GM19035 (cell line): Measurements from ENCODE around the gene FBXL17.

Source experiments
- ATAC-seq: cut with Tn5 transposase; IDR thresholded peaks from one replicate; pipeline ENCODE4 v1.9.1; 2021; ENCODE audit not compliant: unreplicated experiment

The FBXL17 gene

DNA sequence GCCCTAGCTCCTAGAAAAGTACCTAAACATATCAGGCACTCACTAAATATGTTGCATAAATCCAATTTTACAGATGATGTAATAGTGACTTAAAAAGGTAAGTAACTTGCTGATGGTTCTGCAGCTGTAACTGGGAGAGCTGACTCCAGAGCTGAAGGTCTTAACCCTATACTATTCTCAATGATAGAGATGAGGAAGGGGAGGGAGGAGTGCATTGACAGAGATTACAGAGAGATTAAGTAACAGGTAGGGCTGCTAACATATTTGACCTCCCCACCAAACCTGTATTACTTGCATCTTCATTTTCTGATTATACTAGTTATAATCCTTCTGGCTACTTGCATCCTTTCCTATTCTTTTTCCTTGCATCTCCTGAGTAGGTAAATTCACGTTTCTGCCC is 455.8 kb downstream of the FBXL17 start:
- ATAC-seq: no peak

DNA sequence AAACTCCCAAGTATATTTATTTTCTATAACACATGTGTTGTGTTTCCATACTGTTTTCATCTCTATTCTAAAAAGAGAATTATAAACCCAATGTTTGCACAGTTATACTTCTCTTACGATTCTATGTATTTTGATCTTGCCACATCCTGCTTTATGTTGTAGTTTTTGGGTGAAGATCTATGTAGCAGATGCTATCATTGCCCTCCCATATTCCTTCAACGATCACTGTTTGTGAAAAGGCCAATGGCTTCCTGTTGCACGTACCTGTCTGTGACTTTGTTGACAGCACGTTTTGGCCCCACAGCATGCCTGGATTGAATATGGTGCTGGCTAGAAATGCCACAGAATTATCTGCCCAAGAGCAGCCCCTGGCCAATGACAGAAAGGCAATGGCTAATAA is 456.7 kb downstream of the FBXL17 start:
- no peak for ATAC-seq

GRCh38 chr5:107919969-107920368 is 461.9 kb downstream of the FBXL17 start:
- no peak for ATAC-seq

DNA sequence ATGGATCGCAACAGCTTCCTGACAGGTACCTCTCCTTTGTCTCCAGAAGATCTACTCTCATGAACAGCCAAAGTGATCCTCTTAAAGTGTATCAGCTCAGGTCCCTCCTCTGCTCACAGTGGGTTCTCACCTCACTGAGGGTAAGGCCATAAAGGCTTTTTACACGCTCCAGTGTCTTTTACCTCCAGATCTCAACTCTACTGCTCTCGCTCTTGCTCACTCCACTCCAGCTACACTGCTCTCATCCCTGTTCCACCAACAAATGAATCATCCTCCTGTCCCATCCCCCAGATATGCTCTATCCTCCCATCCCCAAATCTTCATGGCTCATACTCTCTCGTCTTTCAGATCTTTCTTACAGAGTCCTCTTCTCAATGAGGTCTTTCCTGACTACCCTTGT is 462.5 kb downstream of the FBXL17 start:
- ATAC-seq: no peak

DNA sequence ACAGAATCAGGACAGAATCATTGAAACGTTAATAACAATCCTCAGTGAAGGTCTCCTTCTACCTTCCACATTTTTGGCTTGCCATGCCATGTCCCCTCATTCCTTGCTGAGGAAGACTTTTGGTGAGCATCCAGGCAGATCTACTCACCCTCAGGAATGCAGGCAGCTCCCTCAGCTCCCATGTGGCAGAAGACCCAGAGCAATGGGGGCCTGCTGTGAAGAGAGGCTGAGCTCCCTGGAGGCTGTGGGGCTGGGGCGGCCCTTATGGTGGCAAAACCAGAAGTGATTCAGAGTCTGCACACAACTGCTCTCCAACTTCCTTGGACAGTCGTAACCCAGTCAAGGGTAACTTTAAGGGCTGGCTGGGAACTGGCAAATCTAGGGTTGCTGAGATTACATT is 463.9 kb downstream of the FBXL17 start:
- no peak for ATAC-seq

DNA sequence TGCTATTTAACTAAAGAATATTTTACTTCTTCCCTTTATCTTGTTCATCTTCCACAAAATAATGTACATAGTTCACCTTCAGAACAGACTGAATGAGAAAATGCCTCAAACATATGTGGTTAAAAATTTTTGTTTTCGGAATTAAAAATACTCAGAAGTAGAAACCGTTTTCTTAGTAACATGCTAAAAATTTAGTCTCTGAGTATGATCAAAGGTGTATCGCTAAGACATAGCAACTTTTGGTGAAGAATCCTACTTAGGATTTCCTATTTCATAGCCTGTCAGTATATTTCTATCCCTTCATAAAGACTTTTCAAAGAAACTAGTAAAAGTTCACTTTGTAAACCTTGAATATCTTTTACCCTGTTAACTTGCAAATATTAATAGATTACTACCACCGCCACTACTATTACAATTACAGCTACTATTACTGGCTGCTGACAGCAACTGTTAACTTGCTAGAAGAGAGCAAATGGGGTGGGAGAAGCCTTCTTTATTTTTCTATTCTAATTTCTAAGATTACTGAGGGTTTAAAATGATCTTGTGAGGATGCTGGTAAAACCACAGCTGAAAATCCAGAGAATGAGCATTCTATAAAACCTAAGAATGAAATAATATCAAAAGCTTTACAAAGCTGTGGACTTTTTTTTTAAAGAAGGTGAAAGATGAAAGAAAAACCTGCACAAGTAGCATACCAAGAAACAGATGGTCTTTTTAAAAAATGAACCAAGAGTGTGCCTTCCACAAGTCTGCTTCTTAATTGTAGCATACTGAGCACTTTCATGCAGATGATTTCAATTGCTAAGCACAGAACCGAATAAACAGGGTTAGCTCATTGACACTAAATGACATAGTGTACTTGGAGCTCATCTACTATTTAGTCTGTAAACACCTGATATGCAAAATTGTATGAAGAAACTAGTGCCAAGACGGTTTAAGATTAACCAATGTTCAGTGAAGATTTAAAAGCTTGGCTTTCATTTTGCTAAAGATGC is 464.9 kb downstream of the FBXL17 start:
- ATAC-seq: no peak

- no peak for ATAC-seq
These were observed 466.6 kb downstream of the FBXL17 start for GRCh38 chr5:107915176-107915812.

DNA sequence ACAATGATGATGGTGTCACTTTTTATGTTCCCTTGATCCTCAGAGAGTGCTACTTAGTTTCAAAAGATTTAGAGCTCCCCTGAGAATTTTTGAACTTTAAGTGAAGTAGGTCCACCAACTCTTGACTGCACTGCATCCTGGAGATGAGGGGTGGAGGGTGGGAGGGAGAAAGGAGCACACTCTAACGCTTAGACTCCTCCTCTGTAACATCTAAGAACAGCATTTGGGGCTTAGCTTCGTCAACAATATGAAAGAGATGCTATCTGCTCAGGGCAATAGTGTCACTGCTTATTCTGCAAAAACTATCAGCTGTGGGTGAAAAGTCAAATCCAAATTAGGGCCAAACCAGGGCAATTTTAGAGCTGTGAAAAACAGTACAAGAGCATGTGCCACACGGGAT is 468.4 kb downstream of the FBXL17 start:
- no peak for ATAC-seq

GRCh38 chr5:107900721-107901120 is 481.2 kb downstream of the FBXL17 start:
- ATAC-seq: no peak

DNA sequence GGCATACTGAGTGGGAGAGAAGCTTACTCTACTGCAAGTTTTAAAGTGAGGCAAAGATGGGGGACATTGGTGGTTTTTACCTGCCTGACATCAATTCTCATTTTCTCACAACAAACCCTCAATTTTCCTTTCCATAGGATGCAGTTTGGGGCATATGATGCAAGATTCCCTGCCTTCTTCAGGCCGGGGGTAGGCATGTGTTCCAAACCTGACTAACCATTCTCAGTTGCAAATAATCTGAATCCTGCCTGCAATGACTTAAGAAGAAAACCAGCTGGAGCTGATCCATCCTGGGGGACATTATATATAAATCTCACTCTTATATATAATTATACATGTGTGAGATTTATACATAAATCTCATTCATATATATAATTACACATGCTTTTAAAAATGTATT is 487.5 kb downstream of the FBXL17 start:
- no peak for ATAC-seq

- ATAC-seq: no peak
These were observed 488.3 kb downstream of the FBXL17 start for GRCh38 chr5:107893642-107894041.

DNA sequence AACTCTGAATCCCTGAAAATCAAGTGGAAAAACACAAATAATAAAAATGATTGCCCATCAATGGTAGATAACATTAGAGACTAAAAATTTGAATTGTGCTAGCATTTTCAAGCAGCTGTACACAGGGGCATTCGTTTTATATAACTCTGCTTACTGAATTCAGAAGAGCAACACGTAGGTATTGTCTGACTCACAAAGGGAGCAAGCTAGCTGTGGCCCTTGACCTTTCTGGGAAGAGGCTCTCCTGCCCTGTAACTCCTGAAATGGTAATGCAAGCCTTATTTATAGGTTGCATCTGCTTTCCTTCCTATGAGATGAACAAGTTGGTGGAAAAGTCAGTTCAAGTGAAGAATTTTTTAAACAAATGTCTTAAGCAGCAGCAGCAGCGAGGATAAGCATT is 492.5 kb downstream of the FBXL17 start:
- ATAC-seq: no peak

DNA sequence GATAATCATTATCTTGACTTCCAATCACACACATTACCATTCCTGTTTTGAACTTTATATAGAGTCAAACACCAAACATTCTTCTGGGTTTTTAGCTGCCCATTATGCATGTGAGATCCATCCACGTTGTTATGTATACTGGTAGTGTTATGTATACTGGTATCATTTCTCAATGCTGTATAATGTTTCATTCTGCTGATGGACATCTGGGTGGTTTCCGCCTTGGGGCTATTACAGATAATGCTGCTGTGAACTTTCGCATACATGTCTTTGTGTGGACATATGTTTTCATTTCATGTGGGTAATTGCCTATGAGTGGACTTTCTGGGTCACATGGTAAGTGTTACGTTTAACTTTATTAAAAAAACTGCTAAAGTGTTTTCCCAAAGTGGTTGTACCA is 493.4 kb downstream of the FBXL17 start:
- no peak for ATAC-seq

- ATAC-seq: no peak
These were observed 494.5 kb downstream of the FBXL17 start for GRCh38 chr5:107887166-107887943.

DNA sequence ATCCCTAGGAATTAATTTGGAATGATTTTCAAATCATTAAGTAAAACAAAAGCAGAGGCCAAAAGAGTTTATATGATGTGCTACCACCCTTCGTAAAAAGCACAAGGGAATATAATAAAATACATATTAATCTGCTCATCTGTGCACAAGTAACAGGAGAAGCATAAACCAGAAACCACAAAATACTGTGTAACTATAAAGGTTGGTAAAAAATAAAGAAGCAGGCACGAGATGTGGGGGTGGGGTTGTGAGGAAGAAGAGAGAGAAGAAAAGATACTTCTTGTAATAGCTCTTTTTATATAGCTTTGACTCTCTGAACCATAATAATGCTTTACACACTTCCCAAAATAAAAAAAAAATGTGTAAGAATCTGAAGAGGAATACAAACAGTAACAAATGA is 496.3 kb downstream of the FBXL17 start:
- ATAC-seq: no peak

GRCh38 chr5:107884871-107885270 is 497.0 kb downstream of the FBXL17 start:
- ATAC-seq: no peak

DNA sequence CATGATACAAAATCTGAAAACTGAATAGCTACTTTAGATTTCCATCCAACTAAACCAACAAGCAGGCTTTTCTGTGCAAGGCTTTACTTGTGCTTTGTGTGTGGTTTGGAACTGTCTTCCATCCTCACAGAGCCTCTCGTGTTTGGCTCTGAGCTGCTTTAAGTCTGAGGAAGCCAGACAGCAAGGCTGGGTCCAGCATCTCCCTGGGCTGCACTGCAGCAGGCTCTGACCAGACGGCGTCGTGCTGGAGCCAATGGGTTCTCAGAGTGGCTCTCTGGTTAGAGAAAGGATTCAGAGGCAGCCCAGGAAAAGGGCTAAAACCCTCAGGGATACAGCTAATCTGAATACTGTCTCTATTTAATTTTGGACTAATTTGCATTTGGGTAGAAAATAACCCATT is 503.2 kb downstream of the FBXL17 start:
- no peak for ATAC-seq

- ATAC-seq: no peak
These were observed 505.0 kb downstream of the FBXL17 start for GRCh38 chr5:107876906-107877305.

GRCh38 chr5:107876261-107876660 is 505.6 kb downstream of the FBXL17 start:
- ATAC-seq: no peak

DNA sequence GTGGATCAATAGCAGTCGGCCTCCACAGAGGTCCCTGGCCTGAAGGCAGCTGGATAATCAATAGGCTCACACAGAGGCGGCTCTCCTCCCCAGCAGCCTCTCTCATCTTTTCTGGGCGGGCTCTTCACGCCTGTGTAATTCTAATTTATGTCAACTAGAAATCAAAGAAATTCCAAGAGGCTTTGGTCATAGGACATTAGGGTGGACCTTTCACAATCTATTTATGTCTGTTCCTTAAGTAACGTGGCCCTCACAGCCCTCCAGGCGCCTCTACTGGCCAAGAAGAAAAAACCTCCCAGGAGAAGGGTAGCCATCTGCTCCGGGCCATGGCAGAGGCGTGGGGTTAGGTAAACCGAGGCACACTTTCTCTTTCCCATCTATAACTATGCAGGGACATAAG is 506.1 kb downstream of the FBXL17 start:
- no peak for ATAC-seq

GRCh38 chr5:107874795-107875194 is 507.1 kb downstream of the FBXL17 start:
- no peak for ATAC-seq

DNA sequence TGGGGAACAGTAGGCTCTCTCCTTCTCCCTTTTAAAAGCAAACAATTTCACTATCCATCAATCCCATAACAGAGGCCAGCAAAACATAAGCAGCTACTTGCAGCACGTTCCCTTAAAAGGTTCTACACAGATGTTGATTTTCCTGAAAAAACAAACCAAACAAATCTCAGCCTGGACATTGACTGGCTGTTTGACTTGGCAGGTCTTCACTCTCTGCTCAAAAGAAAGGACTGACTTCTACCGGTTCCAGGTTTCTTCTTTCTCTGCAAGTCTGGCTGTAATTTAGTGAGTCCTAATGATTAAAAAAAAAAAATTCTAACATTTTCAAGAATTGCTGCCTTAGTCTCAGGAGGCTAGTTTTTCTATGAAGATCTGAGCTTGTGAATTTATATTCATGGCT is 508.0 kb downstream of the FBXL17 start:
- ATAC-seq: no peak
